Measurements from ENCODE around the gene FAM120B.

GRCh38 chr6:170298688-170299087 is 7.9 kb upstream of the FAM120B start:
- TF ChIP-seq POLR2A (IDR thresholded peaks at IDR 0.05; ENCODE audit: low read depth, low read length) (no peak), TAF1 (IDR thresholded peaks at IDR 0.05; ENCODE audit: low read depth, low read length) (no peak), POLR2AphosphoS5 (IDR thresholded peaks at IDR 0.05; ENCODE audit: low read depth, low read length) (no peak), SPI1 (IDR thresholded peaks at IDR 0.05; ENCODE audit: low read depth, low read length) (no peak), PAX5 (IDR thresholded peaks at IDR 0.05; ENCODE audit: insufficient read depth, low read length, severe bottlenecking) (no peak), POU2F2 (IDR thresholded peaks at IDR 0.05; ENCODE audit: low read depth, low read length) (no peak)
